Left ventricle myocardium superior (tissue), 1 donor: ENCODE results near the gene RNF227. TPM values are rescaled to one million over a fixed set of nuclear protein-coding genes. Genes with fewer than 3 reads are reported as not detected.
A peak's percentile ranks its signal among the peaks of the same experiment; 100 is the strongest.

Source experiments
- ATAC-seq: fragments of 200-7000 bp; cut with Tn5 transposase; one replicate; pipeline ENCODE4 v1.9.1; 2020; ENCODE audit warnings: mild to moderate bottlenecking, moderate library complexity
- DNase-seq: peaks from one replicate; pipeline ENCODE4 v3.0.0-alpha.2; 2020
- intact Hi-C: fragments of 100-400 bp; cut with micrococcal nuclease; formaldehyde crosslinking; loops from one replicate; pipeline ENCODE4 v1.11.0; 2022
- total RNA-seq: library from RNA; stranded (reverse); fragmentation: NEBNext Ultra II Directional; extraction: Animal tissue kit (Norgen Biotek cat#: 25700); gene quantifications from one replicate; pipeline ENCODE4 v1.2.1, GENCODE V29; 2021
- donor health status: DM: no; HTN: yes; CAD: no; lungs with severe emphysema.

Gene RNF227
- total RNA-seq, 1 donor from 2014 or later, result 1.1 TPM

DNA sequence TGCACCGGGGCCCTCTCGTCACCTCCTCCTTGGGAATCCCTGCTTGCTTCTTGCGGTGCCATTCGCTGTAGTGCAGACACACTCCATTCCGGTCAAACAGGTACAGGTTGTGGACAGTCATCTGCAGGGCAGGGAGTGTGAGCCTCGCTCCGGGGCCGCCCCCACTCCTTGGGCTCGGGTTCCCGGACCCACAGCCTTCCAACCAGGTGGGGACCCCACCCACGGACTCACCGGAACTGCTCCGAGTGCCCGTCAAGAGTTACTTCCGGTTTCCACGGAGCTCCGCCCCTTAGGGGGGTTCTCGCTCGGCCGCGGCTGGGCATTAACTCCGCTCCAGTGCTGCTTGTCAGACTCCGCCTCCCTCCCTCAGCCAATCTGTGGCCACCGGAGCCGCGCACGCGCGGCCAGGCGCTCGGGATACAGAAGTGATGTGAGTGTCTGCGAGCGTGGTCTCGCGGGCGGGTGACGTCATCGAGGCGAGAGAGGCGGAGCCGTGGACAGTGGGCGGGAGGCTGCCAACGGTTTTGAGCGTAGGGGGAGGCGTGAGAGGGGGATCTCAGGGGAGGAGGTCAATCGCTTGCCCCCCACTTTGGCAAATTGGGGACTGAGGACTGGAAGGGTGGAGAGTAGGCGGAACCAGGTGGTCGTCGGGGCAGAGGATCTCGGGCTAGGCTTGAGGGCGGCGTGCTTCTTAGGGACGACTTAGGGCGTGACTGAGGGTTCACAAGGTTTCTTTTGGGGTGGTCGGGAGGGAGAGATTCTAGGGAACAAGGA, 15.8 kb upstream of the RNF227 start, which contains the start of the genes CNTROB and TRAPPC1:
Gene CNTROB, plus strand, starts transcription at position 498 of the 774 bp plus-strand sequence. CDS start 874 bp downstream, outside the sequence.
Gene TRAPPC1, minus strand, starts transcription at position 238 of the 774 bp plus-strand sequence. Its CDS starts 117 bp downstream, at position 121.
- peak; percentile 99 for ATAC-seq
- peak; percentile 100 for DNase-seq
- intact Hi-C loops, result no loop called here

- ATAC-seq (no peak), DNase-seq (no peak)
- intact Hi-C loops, result no loop called here
Observed at GRCh38 chr17:7930841-7931631, 14.9 kb upstream of the RNF227 start.

- intact Hi-C loops, result no loop called here
- ATAC-seq (no peak), DNase-seq (peak; percentile 56)
Observed at GRCh38 chr17:7929158-7930023, 13.3 kb upstream of the RNF227 start, which contains the start of gene KCNAB3. TSS of gene KCNAB3 (minus strand) at chr17:7929856. CDS start at chr17:7929435, 421 bp downstream.

DNA sequence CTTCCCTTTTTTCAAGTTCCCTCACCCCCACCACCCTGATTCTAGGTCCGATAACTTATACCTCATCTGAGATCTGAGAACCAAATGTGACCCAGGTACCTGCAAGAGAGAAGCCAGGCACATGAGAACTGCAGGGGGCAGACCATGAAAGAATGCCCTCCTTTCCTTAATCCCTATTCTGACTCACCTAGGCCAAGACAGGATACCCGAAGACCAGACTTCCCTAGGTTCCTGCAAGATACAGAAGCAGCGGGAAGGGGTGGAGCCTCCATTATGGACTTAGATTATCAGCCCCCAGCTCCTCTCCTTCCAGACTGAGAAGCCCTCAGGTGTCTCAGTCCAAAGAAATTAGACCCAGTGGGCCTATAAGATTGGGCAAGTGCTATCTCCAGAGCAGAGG, 11.5 kb upstream of the RNF227 start:
- ATAC-seq (no peak), DNase-seq (no peak)
- intact Hi-C loops, result no loop called here

- ATAC-seq, result peak; percentile 95
- intact Hi-C loops, result no loop called here
- DNase-seq, result peak; percentile 90
Observed at GRCh38 chr17:7922845-7923628, 6.9 kb upstream of the RNF227 start.

DNA sequence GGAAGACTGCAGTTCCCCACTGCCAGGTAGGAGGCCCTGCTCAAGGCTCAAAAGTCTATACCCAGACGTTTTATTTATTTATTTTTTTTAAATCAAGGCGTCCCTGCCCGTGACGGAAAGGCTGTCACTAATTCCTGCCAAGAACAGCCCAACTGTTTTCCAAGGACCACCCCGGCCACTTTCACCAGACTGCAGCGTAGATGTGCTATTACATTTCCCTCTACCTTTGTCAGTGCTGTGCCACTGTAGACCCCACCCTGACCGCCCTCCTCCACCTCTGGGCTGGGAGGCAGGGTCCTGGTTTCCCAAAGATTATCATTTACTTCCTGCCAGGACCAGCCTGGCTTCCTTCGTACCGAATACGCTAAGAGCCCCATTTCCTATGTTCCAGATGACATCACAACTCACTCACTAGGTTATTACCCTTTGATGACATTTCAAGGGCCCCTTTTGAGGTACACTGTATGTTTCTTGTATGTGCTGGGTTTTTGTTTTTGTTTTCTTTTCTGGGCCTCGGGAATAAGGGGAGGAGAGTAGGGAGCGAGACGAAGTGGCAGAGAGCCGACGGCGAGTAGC, 6.3 kb upstream of the RNF227 start:
- DNase-seq (no peak), ATAC-seq (no peak)
- intact Hi-C loops, result no loop called here

- intact Hi-C loops, result loop anchor here (10.0 kb wide), 2 partner anchors 52 to 128 kb away; no protein-coding TSS in a partner anchor
- DNase-seq (no peak), ATAC-seq (no peak)
Observed at GRCh38 chr17:7916808-7917207, 719 bp upstream of the RNF227 start.

DNA sequence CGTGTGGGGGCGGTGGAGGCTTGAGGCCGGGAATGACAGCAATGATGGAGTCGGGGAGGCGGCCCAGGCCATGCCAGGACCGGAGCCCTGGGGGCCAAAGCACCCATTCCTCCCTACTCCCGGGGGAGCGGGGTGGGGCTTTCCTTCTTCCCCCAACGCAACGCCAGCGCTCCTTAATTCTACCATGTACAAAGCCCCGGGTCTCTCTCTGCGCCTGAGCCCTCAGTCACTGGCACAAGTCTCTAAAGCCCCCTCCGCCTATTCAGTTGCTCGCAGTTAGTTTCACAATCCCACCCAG, 245 bp upstream of the RNF227 start:
- no peak for DNase-seq
- intact Hi-C loops, result loop anchor here (10.0 kb wide), 2 partner anchors 52 to 128 kb away; no protein-coding TSS in a partner anchor
- no peak for ATAC-seq

GRCh38 chr17:7915179-7915610, 894 bp downstream of the RNF227 start:
- ATAC-seq, result peak; percentile 5
- DNase-seq, result no peak
- intact Hi-C loops, result loop anchor here (10.0 kb wide), 2 partner anchors 50 to 130 kb away; no protein-coding TSS in a partner anchor

- ATAC-seq (peak; percentile 20), DNase-seq (no peak)
- intact Hi-C loops, result loop anchor here (10.0 kb wide), 2 partner anchors 48 to 132 kb away; no protein-coding TSS in a partner anchor
Observed at GRCh38 chr17:7912927-7913524, 3.1 kb downstream of the RNF227 start.

GRCh38 chr17:7911116-7911515, 5.0 kb downstream of the RNF227 start:
- ATAC-seq, result no peak
- intact Hi-C loops, result loop anchor here (10.0 kb wide), 2 partner anchors 46 to 134 kb away; no protein-coding TSS in a partner anchor
- no peak for DNase-seq

DNA sequence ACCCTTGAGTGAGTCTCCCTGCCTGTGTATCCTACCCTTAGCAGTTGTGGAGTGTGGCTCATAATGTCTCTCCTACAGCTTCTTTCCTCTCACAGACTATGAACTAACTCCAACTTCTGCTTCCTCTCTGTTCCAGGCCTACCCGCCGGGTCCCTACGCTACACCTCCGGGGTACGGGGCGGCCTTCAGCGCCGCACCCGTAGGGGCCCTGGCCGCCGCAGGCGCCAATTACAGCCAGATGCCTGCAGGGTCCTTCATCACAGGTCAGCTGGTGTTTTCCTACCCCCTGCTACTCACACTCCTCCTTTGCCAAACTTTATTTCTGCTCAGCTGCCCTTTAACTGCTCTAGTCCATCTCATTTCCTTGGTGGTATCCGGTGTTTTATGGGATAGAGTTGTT, 5.4 kb downstream of the RNF227 start:
- ATAC-seq, result no peak

DNA sequence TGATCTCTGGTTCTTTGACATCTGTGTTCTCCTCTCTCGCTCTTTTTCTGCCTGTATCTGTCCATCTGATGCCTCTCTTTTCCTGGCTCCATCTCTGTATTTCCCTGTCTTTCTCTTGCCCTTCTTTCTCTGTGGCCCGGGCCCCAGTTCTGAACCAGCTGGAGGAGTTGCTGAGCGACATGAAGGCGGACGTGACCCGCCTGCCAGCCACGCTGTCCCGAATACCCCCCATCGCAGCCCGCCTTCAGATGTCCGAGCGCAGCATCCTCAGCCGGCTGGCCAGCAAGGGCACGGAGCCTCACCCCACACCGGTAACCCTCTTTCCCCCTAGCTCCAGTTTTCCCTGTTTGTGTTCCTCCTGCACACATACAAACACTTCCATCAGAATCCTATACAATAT, 5.8 kb downstream of the RNF227 start:
- DNase-seq (no peak), ATAC-seq (no peak)
- intact Hi-C loops, result loop anchor here (10.0 kb wide), 2 partner anchors 45 to 135 kb away; no protein-coding TSS in a partner anchor

More for the DNA sequence above, 5.4 kb downstream of the RNF227 start:
- intact Hi-C loops, result loop anchor here (10.0 kb wide), 2 partner anchors 46 to 134 kb away; no protein-coding TSS in a partner anchor
- no peak for DNase-seq

DNA sequence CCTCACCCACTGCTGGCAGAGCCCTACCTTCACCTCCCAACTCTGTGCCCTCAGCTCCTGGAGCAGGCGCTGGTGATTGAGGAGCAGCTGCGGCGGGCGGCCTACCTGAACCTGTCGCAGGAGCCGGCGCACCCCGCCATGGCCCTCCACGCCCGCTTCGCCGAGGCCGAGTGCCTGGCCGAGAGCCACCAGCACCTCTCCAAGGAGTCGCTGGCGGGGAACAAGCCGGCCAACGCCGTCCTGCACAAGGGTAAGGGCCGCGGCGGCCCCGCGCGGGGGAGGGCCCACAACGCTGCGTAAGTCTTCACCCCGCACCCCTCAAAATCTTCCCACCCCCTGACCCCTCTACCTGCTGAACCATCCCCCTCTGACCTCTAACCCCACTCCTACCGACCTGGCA, 7.0 kb downstream of the RNF227 start:
- intact Hi-C loops, result no loop called here
- ATAC-seq, result no peak
- no peak for DNase-seq

DNA sequence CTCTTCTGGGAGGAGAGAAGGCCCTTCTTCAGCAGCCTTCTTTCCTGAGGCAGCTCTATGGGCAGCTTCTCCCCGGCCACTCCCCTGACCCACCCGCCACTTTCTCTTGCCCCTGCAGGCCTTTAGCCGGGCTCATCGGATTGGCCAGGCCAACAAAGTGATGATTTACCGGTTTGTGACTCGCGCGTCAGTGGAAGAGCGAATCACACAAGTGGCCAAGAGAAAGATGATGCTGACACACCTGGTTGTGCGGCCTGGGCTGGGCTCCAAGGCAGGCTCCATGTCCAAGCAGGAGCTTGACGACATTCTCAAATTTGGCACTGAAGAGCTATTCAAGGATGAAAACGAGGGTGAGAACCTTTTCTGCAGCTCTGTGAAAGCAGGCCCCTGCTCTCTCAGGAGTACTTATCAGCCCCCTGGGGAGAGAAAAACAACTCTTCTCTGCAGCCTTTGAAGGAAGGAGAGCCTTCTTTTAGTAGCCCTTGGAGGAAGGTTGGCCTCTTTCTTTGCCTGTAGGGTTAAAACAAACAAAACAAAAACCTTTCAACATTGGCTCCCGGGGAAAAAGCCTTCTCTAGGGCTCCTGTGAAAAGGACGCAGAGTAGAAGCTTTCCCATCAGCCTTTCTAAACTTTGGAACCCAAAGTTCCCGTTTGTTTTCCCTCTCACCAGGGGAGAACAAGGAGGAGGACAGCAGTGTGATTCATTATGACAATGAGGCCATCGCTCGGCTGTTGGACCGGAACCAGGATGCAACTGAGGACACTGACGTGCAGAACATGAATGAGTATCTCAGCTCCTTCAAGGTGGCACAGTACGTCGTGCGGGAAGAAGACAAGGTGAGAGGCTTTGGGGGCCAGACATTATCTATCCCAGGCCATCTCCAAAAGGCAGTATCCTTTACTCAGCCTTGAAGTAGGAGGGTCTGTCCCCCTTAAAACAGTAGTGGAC, 12.7 kb downstream of the RNF227 start:
- ATAC-seq, result no peak
- intact Hi-C loops, result no loop called here

GRCh38 chr17:7897773-7898172, 18.3 kb downstream of the RNF227 start:
- intact Hi-C loops, result no loop called here
- DNase-seq, result no peak
- peak; percentile 72 for ATAC-seq

More for the DNA sequence above, 12.7 kb downstream of the RNF227 start:
- no peak for DNase-seq
